NB4 (cell line): ENCODE results near the gene TGFB2.

ENCODE experiments used
- DNase-seq: peaks from one replicate; pipeline ENCODE4 v3.0.0; 2010; ENCODE audit warnings: low read depth
- H3K4me3 ChIP-seq: one replicate; pipeline ENCODE4 v1.5.1; 2011; ENCODE audit warnings: mild to moderate bottlenecking, low read depth, low read length, moderate library complexity
- CTCF ChIP-seq: IDR thresholded peaks from one replicate; pipeline ENCODE4 v1.5.1; 2012; ENCODE audit warnings: low read depth, low read length
- MYC ChIP-seq: IDR thresholded peaks from 2 replicates; pipeline ENCODE4 v1.6.1; 2011; ENCODE audit warnings: low read depth, low read length
- POLR2A ChIP-seq: IDR thresholded peaks from 2 replicates; pipeline ENCODE4 v1.6.1; 2011; ENCODE audit warnings: mild to moderate bottlenecking; ENCODE audit not compliant: insufficient read length; ENCODE audit errors: extremely low read depth
- TF ChIP-seq, protein P1 (sequence below): IDR thresholded peaks from 2 replicates; pipeline ENCODE4 v1.6.1; 2011; ENCODE audit warnings: low read depth, low read length

Gene TGFB2

DNA sequence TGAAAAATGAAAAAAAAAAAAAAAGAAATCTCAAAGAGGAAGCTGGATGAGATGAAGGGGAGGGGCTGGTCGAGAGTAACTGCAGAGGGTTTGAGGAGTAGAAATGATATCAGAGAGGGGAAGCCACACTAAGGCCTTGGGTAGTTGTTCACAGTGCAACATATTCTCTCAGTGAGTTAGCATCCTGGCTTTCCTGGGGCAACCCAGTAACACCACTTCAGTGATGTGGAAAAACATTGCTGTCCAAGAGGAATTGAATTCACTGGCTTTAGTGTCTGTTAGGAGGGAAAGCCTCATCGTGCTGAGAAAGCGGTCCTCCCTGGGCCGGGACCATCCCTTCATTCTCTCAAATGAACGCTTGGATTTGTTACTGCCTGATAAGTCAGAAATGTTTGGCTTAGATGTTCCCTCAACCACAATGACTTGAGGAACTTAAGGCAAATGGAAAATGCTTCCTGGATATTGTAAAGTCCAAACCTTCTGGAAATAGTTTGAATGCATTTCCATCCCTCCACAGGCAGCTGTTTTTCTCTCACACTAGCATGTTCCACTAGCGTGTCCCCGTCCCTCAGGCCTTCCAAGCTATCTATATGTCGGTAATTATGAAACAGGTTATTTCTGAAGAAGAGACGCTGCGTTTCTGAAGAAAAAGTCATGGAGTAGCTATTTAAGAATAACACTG is 12.2 kb downstream of the TGFB2 start:
- no peak overlapping the region for H3K4me3 ChIP-seq
- peak; percentile 23 for DNase-seq
- TF ChIP-seq POLR2A: no peak
- TF ChIP-seq, protein P1, sequence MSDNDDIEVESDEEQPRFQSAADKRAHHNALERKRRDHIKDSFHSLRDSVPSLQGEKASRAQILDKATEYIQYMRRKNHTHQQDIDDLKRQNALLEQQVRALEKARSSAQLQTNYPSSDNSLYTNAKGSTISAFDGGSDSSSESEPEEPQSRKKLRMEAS: no peak
- TF ChIP-seq MYC: no peak
- TF ChIP-seq CTCF: no peak

GRCh38 chr1:218357893-218358232 is 12.7 kb downstream of the TGFB2 start:
- no peak for DNase-seq
- TF ChIP-seq, protein P1: no peak
- no peak for TF ChIP-seq POLR2A
- no peak for TF ChIP-seq CTCF
- TF ChIP-seq MYC: no peak
- H3K4me3 ChIP-seq: no peak overlapping the region

GRCh38 chr1:218361298-218362065 is 16.3 kb downstream of the TGFB2 start:
- DNase-seq: peak; percentile 49
- H3K4me3 ChIP-seq: no peak overlapping the region
- TF ChIP-seq, protein P1: no peak
- TF ChIP-seq CTCF: peak; percentile 37

- DNase-seq: no peak
- TF ChIP-seq MYC (no peak), POLR2A (no peak), CTCF (no peak)
- TF ChIP-seq, protein P1: no peak
- H3K4me3 ChIP-seq: no peak overlapping the region
These were observed 17.4 kb downstream of the TGFB2 start for GRCh38 chr1:218362418-218363076.

DNA sequence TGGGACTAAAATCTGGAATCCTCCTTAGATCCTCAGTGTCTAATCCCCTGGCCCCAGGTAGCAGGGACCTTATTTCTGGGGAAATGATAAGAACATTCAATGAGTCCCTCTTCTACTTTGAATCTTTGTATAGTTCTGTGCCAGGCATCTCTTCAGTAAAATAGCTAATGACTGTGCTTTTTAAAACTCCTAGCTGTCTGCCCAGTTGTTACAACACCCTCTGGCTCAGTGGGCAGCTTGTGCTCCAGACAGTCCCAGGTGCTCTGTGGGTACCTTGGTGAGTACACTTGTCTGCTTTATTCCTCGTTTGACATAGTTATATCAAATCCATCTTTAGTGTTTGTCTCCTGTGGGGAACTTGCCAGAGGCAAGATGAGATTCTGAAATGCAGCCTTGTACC is 18.0 kb downstream of the TGFB2 start:
- no peak for DNase-seq
- H3K4me3 ChIP-seq: no peak overlapping the region
- no peak for TF ChIP-seq CTCF
- TF ChIP-seq, protein P1: no peak
